Activated gamma-delta T cell (primary cell): Measurements from ENCODE around the gene STK32C.
"Not testable (repeated sequence)": the region's sequence is repeated elsewhere in the genome, so short reads cannot be mapped to it uniquely, and the experiment has no call there.

Source experiments
- DNase-seq: peaks from one replicate; lab custom pipeline; 2025; lab: John Stamatoyannopoulos, UW

Gene STK32C

DNA sequence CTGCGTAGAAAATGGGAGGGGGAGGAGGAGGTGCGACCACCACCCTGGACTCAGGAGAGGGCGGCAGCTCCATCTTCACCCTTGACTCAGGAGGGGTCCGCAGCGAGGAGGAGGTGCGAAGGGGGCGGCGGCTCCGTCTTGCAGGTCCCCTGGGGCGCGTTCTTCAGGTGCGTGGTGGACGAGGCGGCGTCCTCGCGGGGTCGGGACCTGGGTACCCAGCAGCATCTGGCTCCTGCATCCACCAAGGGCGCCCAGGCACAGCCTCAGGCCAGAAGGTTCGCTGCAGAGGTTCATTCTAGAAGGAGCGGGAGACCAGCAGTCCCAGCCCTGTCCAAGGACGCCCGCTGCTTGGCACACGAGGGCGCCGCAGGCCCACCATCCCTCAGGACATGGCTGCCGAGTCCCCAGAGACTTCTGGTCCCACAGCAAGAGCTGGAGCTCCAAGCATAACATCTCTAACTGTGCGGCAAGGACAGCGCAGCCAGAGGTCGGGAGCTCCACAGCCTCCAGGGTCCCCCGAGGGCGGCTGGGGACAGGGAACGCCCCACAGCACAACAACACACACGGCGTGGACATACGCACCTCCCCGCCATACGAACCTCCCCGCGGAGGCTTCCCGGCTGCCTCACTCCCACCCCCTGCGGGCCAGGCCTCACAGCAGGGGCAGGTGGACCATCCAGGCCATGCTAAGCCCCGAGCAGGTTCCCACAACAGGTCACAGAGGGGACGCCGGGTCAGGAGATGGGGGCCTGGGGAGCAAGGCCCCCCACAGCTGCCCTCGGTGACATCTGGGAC is 137.8 kb downstream of the STK32C start:
- no peak for DNase-seq

DNA sequence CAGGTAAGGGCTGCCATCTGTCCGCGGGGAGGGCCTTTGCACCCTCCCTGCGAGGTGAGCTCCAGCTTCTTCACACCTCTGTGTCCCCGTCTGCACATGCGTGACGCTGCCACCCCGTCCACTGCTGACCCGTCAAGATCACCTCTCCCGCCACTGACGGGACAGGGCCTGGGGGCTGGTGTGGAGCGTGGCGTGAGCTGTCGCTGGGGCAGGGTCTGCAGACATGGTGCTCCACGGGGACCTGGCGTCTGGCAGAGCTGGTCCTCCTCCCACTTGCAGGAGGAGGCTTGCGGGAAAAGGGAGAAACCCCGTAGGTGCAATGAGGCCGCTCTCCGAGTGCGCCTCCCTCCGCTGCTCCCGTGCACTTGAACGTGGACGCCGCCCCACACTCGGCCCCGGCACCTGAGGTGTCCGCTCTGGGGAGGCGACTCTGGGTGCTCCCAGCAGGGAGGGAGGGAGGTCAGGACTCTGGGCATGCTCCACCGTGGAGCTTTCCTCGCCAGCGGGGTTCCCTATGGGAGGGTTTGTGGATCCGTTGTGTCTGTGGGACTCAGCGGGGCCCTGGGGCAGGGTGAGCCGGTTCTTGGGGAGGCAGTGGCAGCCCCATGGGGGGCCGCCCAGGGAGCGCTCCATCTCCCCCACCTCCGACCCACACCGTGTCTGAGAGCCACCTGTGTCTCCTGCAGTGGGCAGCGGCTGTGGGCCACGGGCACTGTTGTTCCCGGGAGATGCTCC is 138.6 kb downstream of the STK32C start:
- DNase-seq, result no peak

DNA sequence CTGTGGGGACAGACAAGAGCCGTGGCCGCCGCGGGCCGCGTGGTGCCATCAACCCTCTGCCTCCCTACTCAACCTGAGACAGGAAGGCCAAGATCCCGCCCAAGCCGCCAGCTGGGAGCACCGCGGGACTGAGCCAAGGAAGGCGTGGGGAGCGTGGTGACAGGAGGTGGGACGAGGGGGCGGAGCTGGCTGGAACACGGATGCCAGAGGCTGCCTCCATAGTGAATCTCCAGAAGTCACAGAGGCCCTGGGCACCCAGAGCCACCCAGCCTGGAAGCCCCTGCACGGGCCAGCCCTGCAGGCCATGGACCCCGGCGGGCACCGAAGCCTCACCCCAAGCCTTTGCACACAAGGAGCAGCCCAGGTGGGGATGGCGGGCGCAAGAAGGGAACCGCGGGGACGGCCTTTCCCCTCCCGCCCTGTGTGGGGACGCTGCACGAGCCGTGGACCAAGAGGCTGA is 139.1 kb downstream of the STK32C start:
- DNase-seq, result no peak

DNA sequence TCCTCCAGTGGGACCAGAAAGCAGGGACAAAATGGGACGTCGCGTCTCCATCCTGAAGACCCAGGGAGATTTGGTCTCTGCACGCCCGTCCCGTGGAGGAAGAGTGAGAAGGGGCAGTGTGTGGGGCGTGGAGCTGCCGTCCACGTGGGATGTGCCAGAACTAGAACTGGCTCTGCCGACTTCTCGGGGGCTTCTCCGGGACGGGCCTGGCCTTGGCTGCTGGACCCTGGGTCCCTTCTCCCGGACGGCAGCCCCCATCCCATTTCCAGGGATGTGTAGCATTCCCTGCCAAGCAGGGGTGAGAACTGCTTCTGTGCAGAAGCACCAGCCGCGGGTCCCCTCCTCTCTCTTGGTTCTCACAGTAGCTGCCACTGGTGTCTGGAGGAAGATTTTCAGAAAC is 139.8 kb downstream of the STK32C start:
- DNase-seq, result no peak

DNA sequence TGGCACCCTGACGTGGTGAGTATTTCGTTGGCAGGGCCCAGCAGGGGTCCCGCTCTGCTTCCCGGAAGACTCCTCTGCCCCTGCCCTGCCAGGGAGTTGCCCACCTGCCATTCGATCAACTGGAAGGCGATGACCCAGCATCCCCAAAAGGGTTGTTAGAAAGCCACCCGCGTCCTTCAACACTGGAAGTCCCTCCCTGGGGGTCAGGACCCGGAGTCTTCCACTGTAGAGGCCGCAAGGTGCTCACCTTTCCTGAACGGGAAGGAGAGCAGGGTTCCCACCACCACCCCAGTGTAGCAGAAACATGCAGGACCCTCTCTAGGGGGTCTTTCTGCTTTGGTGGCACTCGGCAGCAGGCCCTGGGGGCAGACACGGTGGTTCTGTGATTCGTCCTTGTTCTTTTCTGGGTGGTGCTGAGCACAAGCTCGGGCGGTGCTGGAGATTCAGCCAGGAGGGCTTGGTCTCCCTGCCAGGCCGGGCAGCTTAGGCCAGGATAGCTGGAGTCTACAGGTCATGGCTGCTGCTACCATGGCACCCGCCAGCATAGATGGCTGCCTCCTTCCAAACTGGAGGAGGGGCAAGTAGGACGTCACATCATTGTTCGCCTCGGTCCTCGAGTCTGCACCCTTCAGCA is 140.6 kb downstream of the STK32C start:
- DNase-seq, result no peak

DNA sequence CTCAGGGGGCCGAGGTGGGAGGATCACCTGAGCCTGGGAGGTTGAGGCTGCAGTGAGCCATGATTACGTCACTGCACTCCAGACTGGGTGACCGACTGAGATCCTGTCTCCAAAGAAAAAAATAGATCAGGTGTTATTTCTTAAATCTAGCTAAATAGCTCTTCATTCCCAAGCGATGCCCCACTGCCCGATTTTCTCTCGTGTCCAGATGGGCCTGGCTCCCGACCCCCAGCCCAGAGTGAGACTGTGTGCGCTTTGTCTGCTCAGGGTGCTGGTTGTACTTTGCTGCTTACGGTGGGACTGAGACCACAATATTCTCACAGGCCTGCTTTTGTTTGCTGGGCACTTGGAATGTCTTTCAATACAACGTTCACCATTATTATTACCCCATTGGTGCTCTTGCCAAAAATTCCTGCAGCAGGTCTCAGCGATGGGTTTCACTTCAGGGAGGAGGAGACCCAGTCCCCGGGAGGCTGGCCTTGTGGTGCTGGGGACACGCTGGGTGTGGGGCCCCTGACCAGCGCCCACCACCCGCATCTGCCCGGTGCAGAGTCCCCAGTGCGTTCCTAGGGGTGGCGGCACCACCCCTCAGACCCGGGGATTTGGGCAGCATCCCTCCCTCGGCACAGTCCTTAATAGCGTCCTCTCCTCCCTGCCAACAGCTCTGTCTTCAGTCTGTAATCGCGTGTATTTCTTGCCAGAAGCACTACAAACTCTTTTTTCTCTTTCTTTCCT is 141.4 kb downstream of the STK32C start:
- DNase-seq, result no peak

DNA sequence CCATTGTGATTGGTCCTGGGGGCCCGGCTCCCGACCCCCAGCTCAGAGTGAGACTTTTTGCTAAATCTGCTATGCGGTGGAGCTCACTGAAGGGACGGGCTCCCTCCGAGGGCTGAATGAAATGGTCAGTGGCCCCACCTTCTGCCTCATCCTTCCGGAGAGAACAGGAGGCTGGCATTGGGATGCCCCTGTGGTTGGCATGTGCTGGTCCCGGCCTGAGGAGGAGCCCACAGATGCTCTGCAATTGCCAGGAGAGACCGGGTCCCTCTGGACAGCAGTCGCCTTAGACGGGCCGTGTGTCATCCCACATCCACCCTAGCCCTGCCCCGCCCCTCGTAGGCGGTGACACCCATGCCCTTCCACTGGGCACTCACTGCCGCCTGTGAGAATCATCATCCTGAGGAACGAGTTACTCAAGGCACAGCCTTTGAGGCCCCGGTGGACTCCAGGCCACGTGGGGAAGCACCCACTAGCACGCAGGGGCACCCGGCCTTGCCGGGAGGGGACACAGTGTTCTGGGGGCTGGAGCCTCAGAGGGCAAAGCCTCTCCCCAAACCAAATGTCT is 142.3 kb downstream of the STK32C start:
- no peak for DNase-seq

DNA sequence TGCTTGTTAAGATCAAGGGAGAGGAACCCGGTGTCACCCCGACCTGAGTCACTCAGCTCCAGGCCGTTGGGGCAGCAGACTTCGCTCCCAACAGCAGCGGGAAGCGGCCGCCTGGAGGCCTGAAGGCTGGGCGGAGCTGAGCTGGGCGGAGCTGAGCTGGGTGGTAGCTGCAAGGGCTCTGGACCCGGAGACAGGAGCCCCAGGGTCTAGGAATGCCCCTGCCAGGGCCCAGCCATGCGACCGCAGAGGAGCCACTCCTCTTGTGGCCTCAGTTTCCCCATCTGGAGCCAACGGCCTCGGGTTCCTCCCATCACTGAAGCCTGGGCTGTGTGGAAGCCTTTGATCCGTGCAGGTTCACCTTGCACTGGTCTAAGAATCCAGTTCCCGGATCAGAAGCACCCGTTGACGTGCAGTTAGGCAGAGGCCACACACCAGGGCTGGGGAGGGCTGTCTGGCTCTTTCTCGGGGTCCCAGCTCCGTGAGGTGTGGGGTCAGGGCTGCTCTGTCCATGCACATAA is 142.9 kb downstream of the STK32C start:
- no peak for DNase-seq

DNA sequence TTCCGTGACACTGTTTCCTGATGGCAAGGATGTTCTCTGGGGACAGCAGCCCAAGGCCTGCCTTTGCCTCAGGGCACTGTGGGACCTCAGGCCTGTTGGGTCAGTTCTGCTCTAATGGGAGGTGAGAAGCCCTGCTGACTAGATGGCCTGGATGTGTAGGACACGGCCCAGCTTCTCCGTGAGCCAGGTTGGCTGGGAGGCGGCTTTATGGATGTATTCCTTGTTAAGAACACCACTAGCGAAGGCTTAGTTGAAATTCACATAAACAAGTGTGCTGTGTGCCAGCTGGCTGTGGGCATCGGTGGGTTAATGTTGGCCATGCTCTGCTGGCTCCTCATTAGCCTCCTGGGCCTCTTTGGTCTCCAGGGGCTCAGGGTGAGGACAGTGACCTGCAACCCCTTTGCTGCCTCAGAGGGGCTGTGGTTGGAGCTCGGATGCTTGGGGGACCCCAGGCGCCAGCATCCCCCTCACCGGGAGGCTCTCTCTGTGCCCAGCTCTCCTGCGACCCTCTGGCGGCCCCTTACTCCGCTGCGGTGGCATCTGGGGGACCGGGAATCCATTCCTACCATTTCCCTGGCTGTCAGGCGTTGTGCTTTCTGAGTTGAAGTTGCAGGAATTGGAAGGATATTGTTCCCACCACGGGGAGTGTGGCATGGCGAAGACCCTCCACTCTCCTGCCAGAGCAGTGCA is 143.8 kb downstream of the STK32C start:
- DNase-seq, result no peak

DNA sequence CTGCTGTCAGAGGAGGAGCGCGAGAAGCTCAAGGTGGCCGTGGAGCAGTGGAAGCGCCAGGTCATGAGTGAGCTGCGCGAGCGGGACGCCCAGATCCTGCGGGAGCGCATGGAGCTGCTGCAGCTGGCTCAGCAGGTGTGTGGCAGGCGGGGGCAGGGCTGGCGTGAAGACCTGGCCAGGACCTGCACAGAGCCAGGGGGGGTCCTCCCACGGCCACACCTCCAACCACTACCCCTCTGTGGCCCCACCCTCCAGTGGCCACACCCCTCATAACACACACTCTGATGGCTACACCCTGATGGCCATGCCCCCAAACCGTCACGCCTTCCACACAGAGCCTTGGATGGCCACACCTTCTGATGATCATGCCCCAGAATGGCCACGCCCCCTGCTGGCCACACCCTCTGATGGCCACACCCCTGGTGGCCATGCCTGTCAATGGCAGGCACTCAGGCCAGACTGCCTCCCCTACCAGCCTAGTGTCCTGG is 144.4 kb downstream of the STK32C start:
- DNase-seq, result no peak

DNA sequence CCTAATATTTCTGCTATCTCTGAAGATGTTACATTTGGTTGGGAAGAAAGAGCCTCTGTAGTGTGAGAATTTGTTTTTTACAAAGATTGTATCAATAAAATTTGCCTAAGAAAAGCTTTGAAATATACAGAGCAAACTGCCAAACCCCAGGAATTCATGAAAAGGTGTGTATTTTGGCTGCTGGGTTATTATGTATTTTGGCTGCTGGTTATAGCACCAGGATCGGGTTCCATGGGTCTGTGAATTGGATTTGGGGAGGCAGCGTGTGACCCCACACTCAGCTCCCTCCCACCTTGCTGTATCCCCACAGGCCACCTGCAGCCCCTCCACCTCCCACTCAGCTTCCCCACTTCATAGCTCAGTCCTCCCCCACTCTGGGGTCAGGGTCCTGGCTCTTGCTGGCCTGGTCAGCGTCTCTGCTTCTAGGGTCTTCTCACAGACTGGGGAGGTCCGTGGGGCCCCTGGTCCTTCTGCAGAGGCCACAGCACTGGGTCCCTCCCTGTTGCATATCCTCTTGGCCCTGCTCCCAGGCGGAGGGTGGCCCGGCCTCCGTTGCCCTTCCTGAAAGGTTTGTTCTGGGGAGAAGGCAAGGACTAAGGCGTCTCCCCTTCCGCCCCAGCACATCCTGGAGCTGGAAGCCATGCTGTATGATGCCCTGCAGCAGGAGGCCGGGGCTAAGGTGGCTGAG is 145.0 kb downstream of the STK32C start:
- no peak for DNase-seq

DNA sequence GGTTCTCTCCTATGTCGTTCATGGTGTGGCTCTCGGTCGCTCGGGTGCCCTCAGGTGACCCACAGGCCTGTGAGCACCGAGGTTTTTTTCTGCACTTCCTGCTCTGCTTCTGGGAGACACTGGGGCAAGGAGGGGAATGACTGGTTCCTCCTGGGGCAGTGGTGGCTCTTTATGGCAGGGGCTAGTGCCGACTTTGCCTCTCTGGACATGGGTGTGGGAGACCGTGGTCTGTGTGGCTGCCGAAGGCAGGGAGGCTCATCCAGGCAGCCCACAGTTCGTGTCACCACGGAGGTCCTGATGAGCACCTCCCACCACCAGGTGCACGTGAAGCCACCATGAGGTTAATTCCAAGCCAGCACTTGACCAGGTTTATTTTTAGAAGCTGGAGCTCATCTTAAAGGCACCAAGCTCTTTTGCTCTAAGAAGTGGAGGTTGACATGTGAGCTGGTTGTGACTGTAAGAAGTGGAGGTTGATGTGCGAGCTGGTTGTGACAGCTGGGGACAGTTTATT is 145.7 kb downstream of the STK32C start:
- DNase-seq, result no peak

DNA sequence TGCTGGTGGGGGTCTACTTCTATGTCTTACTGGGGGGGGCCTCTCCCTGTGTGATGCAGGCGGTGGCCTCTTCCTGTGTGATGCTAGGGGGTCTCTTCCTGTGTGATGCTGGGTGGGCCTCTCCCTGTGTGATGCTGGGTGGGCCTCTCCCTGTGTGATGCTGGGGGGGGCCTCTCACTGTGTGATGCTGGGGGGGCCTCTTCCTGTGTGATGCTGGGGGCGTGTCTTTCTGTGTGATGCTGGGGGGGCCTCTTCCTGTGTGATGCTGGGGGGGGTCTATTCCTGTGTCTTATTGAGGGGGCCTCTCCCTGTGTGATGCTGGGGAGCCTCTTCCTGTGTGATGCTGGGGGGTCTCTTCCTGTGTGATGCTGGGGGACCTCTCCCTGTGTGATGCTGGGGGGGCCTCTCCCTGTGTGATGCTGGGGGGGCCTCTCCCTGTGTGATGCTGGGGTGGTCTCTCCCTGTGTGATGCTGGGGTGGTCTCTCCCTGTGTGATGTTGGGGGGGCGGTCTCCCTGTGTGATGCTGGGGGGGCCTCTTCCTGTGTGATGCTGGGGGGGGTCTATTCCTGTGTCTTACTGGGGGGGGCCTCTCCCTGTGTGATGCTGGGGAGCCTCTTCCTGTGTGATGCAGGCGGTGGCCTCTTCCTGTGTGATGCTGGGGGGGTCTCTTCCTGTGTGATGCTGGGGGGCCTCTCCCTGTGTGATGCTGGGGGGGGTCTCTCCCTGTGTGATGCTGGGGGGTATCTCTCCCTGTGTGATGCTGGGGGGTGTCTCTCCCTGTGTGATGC is 146.7 kb downstream of the STK32C start:
- not testable (repeated sequence) for DNase-seq

DNA sequence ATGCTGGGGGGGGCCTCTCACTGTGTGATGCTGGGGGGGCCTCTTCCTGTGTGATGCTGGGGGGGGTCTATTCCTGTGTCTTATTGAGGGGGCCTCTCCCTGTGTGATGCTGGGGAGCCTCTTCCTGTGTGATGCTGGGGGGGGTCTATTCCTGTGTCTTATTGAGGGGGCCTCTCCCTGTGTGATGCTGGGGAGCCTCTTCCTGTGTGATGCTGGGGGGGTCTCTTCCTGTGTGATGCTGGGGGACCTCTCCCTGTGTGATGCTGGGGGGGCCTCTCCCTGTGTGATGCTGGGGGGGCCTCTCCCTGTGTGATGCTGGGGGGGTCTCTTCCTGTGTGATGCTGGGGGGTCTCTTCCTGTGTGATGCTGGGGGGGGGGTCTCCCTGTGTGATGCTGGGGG is 147.5 kb downstream of the STK32C start:
- not testable (repeated sequence) for DNase-seq

DNA sequence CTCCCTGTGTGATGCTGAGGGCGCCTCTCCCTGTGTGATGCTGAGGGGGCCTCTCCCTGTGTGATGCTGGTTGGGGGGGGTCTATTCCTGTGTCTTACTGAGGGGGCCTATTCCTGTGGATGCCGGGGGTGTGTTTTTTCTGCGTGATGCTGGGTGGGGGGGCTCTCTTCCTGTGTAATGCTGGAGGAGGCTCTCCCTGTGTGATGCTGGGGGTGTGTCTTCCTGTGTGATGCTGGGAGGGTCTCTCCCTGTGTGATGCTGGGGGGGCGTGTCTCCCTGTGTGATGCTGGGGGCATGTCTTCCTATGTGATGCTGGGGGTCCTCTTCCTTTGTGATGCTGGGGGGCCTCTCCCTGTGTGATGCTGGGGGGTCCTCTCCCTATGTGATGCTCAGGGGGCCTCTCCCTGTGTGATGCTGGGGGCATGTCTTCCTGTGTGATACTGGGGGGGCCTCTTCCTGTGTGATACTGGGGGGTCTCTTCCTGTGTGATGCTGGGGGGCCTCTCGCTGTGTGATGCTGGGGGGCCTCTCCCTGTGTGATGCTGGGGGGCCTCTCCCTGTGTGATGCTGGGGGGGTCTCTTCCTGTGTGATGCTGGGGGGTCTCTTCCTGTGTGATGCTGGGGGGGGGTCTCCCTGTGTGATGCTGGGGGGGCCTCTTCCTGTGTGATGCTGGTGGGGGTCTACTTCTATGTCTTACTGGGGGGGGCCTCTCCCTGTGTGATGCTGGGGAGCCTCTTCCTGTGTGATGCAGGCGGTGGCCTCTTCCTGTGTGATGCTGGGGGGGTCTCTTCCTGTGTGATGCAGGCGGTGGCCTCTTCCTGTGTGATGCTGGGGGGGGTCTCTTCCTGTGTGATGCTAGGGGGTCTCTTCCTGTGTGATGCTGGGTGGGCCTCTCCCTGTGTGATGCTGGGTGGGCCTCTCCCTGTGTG is 148.2 kb downstream of the STK32C start:
- not testable (repeated sequence) for DNase-seq

DNA sequence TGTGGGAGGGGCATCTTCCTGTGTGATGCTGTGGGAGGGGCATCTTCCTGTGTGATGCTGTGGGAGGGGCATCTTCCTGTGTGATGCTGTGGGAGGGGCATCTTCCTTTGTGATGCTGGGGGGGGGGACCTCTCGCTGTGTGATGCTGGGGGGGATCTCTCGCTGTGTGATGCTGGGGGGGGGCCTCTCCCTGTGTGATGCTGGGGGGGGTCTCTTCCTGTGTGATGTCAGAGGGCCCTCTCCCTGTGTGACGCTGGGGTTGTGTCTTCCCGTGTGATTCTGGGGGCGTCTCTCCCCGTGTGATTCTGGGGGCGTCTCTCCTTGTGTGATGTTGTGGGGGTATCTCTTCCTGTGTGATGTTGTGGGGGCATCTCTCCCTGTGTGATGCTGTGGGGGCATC is 148.9 kb downstream of the STK32C start:
- DNase-seq, result no peak

DNA sequence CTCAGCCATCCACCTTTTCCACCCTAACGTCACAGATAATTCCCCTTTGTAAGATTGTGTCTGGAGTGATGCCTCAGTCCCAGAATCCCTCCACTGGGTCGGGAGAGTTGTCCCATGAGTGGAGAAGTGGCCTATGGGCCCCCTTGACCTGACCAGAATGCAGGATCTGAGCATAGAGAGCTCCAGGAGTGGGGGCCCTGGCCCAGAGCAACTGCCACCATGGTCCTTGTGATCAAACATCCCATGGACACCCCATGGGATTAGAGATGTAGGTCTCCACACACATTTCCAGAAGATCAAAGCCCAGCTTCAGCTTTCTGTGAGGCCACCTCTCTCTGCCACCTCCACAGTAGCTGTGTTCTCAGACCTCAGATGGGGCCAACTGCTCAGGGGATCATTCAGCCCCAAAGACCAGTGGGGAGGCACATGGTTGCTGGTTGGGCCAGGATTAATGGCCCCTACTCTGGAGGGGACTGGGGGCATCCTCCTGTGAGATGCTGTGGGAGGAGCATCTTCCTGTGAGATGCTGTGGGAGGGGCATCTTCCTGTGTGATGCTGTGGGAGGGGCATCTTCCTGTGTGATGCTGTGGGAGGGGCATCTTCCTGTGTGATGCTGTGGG is 149.5 kb downstream of the STK32C start:
- DNase-seq, result no peak
